HepG2 (cell line): Measurements from ENCODE around the gene MATK. TPM values are rescaled to one million over a fixed set of nuclear protein-coding genes. Genes with fewer than 3 reads are reported as not detected.

ENCODE experiments used
- ATAC-seq: fragments of 200-7000 bp; cut with Tn5 transposase; 3 replicates; pipeline ENCODE4 v1.9.1; 2020; ENCODE audit warnings: mild to moderate bottlenecking, moderate library complexity
- BruUV-seq: library from RNA; stranded (reverse); fragments of 400-500 nt; replicated peaks from 2 replicates; lab custom pipeline; 2021; lab: Mats Ljungman, UMichigan
- CTCF ChIA-PET: fragments of 300-600 bp; formaldehyde crosslinking; extraction: SDS; loops from one replicate; lab custom pipeline; 2021; ENCODE audit warnings: low total read pairs, inconsistent platforms, low intra/inter-chr PET ratio; lab: Yijun Ruan, JAX
- POLR2A ChIA-PET: fragments of 350-600 bp; sonication (Branson Sonifier 250); formaldehyde crosslinking; loops from one replicate; lab custom pipeline; 2020; ENCODE audit warnings: antibody characterized with exemption, inconsistent platforms; lab: Yijun Ruan, JAX
- DNase-seq: peaks from one replicate; pipeline ENCODE4 v3.0.0-alpha.2; 2015; ENCODE audit warnings: low spot score
- FAIRE-seq: peaks from 3 replicates; lab custom pipeline; 2011; peaks lifted over from hg19 to GRCh38; lab: Jason Lieb, UNC
- H2AFZ ChIP-seq: one replicate; pipeline ENCODE4 v1.6.1; 2011; ENCODE audit warnings: low read length, inconsistent platforms
- H3K27ac ChIP-seq: fragments of 300-600 bp; 3 replicates; pipeline ENCODE4 v1.8.0; 2011; ENCODE audit warnings: mixed run types, mild to moderate bottlenecking, mixed read lengths, low read length, inconsistent platforms; ENCODE audit not compliant: insufficient read depth; ENCODE audit errors: extremely low read length
- H3K27me3 ChIP-seq, 2 experiments: fragments of 200-600 bp in 1 of 2; 2 replicates in 1 of 2; 3 replicates in 1 of 2; pipeline versions ENCODE4 v1.6.0 to v1.8.0; 2011; ENCODE audit warnings: low read length in 2 of 2, mild to moderate bottlenecking in 2 of 2, moderate library complexity in 2 of 2, inconsistent platforms in 1 of 2; ENCODE audit not compliant: insufficient read depth in 2 of 2, control insufficient read depth in 1 of 2
- H3K36me3 ChIP-seq, 2 experiments: fragments of 200-600 bp in 1 of 2; replicated peaks in 1 of 2; 2 replicates in 1 of 2; 3 replicates in 1 of 2; pipeline versions ENCODE4 v1.5.1 to v1.8.0; 2011; ENCODE audit warnings: low read length in 2 of 2, inconsistent platforms in 1 of 2; ENCODE audit not compliant: insufficient read depth in 2 of 2, control insufficient read depth in 1 of 2
- H3K4me1 ChIP-seq: 2 replicates; pipeline ENCODE4 v1.5.1; 2012; ENCODE audit warnings: low read length, inconsistent platforms; ENCODE audit not compliant: insufficient read depth
- H3K4me2 ChIP-seq: 2 replicates; pipeline ENCODE4 v1.6.0; 2011; ENCODE audit warnings: low read depth, low read length, inconsistent platforms
- H3K4me3 ChIP-seq, 3 experiments: fragments of 200-600 bp in 1 of 3; sonication (generic), shearing (Covaris generic) in 1 of 3; replicated peaks in 1 of 3; 2 replicates each; pipeline ENCODE4 v1.5.1; 2011 to 2016; ENCODE audit warnings: low read length in 3 of 3, inconsistent platforms in 2 of 3, low read depth in 2 of 3, mild to moderate bottlenecking in 2 of 3, control low read depth in 1 of 3, mixed read lengths in 1 of 3; ENCODE audit not compliant: insufficient read depth in 1 of 3
- H3K79me2 ChIP-seq: one replicate; pipeline ENCODE4 v1.6.1; 2011; ENCODE audit warnings: low read length, inconsistent platforms; ENCODE audit not compliant: insufficient read depth
- H3K9ac ChIP-seq: 2 replicates; pipeline ENCODE4 v1.6.0; 2011; ENCODE audit warnings: mild to moderate bottlenecking, low read depth, low read length, inconsistent platforms; ENCODE audit not compliant: insufficient read depth
- H3K9me3 ChIP-seq: 2 replicates; pipeline ENCODE4 v1.5.1; 2012; ENCODE audit warnings: mild to moderate bottlenecking, low read length
- H4K20me1 ChIP-seq: 2 replicates; pipeline ENCODE4 v1.6.0; 2011; ENCODE audit warnings: inconsistent platforms, mild to moderate bottlenecking, low read length, moderate library complexity; ENCODE audit not compliant: insufficient read depth
- PRPF4 ChIP-seq: fragments of 200-400 bp; formaldehyde crosslinking; IDR thresholded peaks from 2 replicates; pipeline ENCODE4 v1.6.1; 2016; ENCODE audit warnings: low read length, low read depth; ENCODE audit not compliant: poor library complexity, severe bottlenecking
- SIX4 ChIP-seq: sonication (generic); formaldehyde crosslinking; IDR thresholded peaks from 2 replicates; pipeline ENCODE4 v1.4.0; 2020; ENCODE audit warnings: missing genetic modification reagents
- SP5 ChIP-seq: IDR thresholded peaks from 2 replicates; pipeline ENCODE4 v1.6.1; 2016; ENCODE audit warnings: low read depth, borderline replicate concordance
- ZNF816 ChIP-seq: sonication (generic); formaldehyde crosslinking; IDR thresholded peaks from 2 replicates; pipeline ENCODE4 v1.8.0; 2022; ENCODE audit warnings: missing genetic modification reagents, mild to moderate bottlenecking, borderline replicate concordance
- ZSCAN25 ChIP-seq: sonication (generic); formaldehyde crosslinking; IDR thresholded peaks from 2 replicates; pipeline ENCODE4 v1.8.0; 2022; ENCODE audit warnings: mild to moderate bottlenecking, missing genetic modification reagents
- WGBS: methylation state at CpG from one replicate; pipeline ENCODE4 v1.1.6; 2017; ENCODE audit warnings: low lambda C conversion rate; 5-methylcytosine and 5-hydroxymethylcytosine counted together
- in situ Hi-C: cut with HindIII; loops from 2 replicates; pipeline ENCODE4 v1.10.0; 2017; ENCODE audit warnings: low pct_unique_long_range_greater_than_20kb; ENCODE audit not compliant: extremely low pct_ligation_motif_present
- intact Hi-C: fragments of 100-400 bp; cut with micrococcal nuclease; formaldehyde crosslinking; loops from one replicate; pipeline ENCODE4 v1.10.0; 2022; ENCODE audit not compliant: unreplicated experiment
- polyA plus RNA-seq, 8 experiments: library from polyadenylated mRNA; depleted of rRNA in 3 of 8; stranded (reverse) in 7 of 8; unstranded in 1 of 8; fragments of >200 nt; fragmentation: Illumina TruSeq in 4 of 8; extraction: Trizol in 4 of 8; gene quantifications; 2 replicates each; pipeline versions ENCODE4 v1.2.1 to v1.2.3, GENCODE V29; 2011 to 2016; ENCODE audit warnings: low read depth in 4 of 8, missing spikeins in 1 of 8, mixed read lengths in 1 of 8; ENCODE audit not compliant: insufficient read depth in 1 of 8
- total RNA-seq, 5 experiments: library from RNA; depleted of rRNA; stranded (reverse); fragments of >200 nt; fragmentation: Illumina TruSeq; extraction: Trizol; gene quantifications; 2 replicates each; pipeline ENCODE4 v1.2.3, GENCODE V29; 2016; ENCODE audit warnings: low read depth in 1 of 5
- TF ChIP-seq, protein P1 (sequence below): sonication (generic); formaldehyde crosslinking; IDR thresholded peaks from 2 replicates; pipeline ENCODE4 v1.4.0; 2020; ENCODE audit warnings: missing genetic modification reagents

Gene MATK
- total and polyA plus RNA-seq, 2 of the 13 experiments (the other 11 are each of a cell fraction or from before 2014, with no cell fraction given): 0.09 TPM; not detected in 1

DNA sequence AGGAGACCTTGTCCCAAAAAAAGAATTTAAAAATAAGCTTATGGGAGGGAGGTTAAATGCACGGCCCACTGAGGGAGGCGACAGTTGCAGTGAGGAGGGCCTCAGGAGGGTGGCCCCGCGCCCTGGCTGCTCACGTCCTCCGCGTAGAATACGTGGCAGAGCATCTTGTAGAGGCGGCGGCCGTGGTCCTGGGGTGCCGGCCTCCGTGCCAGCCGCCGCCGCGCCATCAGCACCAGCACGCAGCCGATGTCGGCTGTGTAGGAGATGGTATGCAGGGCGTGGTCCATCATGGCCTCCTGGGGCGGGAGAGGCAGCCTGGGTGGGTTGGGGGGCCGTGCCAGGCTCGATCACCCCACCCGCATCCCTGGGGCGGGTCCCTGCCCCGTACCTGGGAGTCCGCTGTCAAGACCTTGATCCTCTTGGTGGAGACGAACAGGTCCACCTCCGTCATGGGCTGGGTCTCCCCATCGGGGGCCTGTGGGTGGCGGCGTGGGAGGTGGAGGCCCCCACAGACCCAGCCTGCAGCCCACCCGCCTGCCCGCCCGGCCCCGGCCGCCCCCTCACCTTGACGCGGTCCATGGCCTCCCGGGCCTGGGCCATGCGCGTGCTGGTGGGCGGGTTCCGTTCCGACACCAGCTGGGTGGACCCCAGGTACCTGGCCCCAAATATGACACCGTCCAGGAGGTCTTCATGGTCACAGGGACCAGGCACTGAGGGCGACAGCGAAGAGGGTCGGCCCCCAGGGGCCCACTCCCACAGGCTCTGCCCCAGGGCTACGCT lies 32.4 kb downstream of the MATK start:
- Histone ChIP-seq H3K4me2 (no peak overlapping the region), H3K79me2 (no peaks in the 10 kb centered on the region), H3K4me3 (no peak overlapping the region), H3K27me3 (no peaks in the 10 kb centered on the region), H3K27ac (no peak overlapping the region), H3K4me1 (no peaks in the 10 kb centered on the region), H2AFZ (no peak overlapping the region), H3K9me3 (no peaks in the 10 kb centered on the region), H3K36me3 (peaks cover 0 to 4% of the 10 kb centered on the region in 2 experiments; a peak in 3 of 5 replicates), H3K9ac (no peak overlapping the region), H4K20me1 (no peaks in the 10 kb centered on the region)
- intact Hi-C loops: no loop called here
- CTCF ChIA-PET: no interaction called here
- no peak for FAIRE-seq
- WGBS: 97% methylated on average over 33 of the region's 51 CpGs
- BruUV-seq: no TSS peak
- no peak for ATAC-seq
- POLR2A ChIA-PET: no interaction called here
- no peak for TF ChIP-seq PRPF4
- TF ChIP-seq ZNF816: no peak
- no peak for TF ChIP-seq SIX4 (CRISPR knock-in tag)
- TF ChIP-seq, protein P1, sequence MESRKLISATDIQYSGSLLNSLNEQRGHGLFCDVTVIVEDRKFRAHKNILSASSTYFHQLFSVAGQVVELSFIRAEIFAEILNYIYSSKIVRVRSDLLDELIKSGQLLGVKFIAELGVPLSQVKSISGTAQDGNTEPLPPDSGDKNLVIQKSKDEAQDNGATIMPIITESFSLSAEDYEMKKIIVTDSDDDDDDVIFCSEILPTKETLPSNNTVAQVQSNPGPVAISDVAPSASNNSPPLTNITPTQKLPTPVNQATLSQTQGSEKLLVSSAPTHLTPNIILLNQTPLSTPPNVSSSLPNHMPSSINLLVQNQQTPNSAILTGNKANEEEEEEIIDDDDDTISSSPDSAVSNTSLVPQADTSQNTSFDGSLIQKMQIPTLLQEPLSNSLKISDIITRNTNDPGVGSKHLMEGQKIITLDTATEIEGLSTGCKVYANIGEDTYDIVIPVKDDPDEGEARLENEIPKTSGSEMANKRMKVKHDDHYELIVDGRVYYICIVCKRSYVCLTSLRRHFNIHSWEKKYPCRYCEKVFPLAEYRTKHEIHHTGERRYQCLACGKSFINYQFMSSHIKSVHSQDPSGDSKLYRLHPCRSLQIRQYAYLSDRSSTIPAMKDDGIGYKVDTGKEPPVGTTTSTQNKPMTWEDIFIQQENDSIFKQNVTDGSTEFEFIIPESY (CRISPR knock-in tag): no peak
- TF ChIP-seq ZSCAN25 (CRISPR knock-in tag): no peak
- no peak for TF ChIP-seq SP5
- TF ChIP-seq, all 625 proteins: peak for 0
- in situ Hi-C loops: no loop called here
- DNase-seq: no peak
